Measurements from ENCODE around the gene IFNA4.

Gene IFNA4

GRCh38 chr9:21165516-21165915, 21.9 kb downstream of the IFNA4 start:
- DNase-seq, result no peak

- no peak for DNase-seq
These were observed 27.2 kb downstream of the IFNA4 start for GRCh38 chr9:21160178-21160577.

- DNase-seq, result no peak
These were observed 31.9 kb downstream of the IFNA4 start for GRCh38 chr9:21155501-21155900.

GRCh38 chr9:21154018-21154608, 33.3 kb downstream of the IFNA4 start:
- DNase-seq, result peak; percentile 30

GRCh38 chr9:21153336-21154017, 33.9 kb downstream of the IFNA4 start:
- no peak for DNase-seq

- DNase-seq, result no peak
These were observed 42.8 kb downstream of the IFNA4 start for GRCh38 chr9:21144603-21145002.

GRCh38 chr9:21141427-21141882, 45.9 kb downstream of the IFNA4 start, which contains the start of gene IFNW1:
Gene IFNW1 (minus strand): TSS chr9:21141832. CDS start chr9:21141570, 262 bp downstream.
- DNase-seq, result no peak

GRCh38 chr9:21137020-21137419, 50.4 kb downstream of the IFNA4 start:
- DNase-seq, result no peak
